Ishikawa (cell line): ENCODE data around the gene CEACAM5.

Source experiments
- CEBPB ChIP-seq: IDR thresholded peaks from 2 replicates; pipeline ENCODE4 v1.6.1; 2012
- CREB1 ChIP-seq: IDR thresholded peaks from 2 replicates; pipeline ENCODE4 v1.6.1; 2012; ENCODE audit warnings: low read depth
- EGR1 ChIP-seq: IDR thresholded peaks from 2 replicates; pipeline ENCODE4 v1.6.1; 2012
- EP300 ChIP-seq: IDR thresholded peaks from 2 replicates; pipeline ENCODE4 v1.6.1; 2012; ENCODE audit warnings: borderline replicate concordance
- FOXM1 ChIP-seq: IDR thresholded peaks from 2 replicates; pipeline ENCODE4 v1.6.1; 2012; ENCODE audit warnings: low read depth, borderline replicate concordance
- NFIC ChIP-seq: IDR thresholded peaks from 2 replicates; pipeline ENCODE4 v1.6.1; 2012
- RAD21 ChIP-seq: IDR thresholded peaks from 2 replicates; pipeline ENCODE4 v1.6.1; 2012; ENCODE audit warnings: low read depth
- REST ChIP-seq: IDR thresholded peaks from 2 replicates; pipeline ENCODE4 v1.6.1; 2012; ENCODE audit warnings: low read depth, mild to moderate bottlenecking
- TAF1 ChIP-seq: IDR thresholded peaks from 2 replicates; pipeline ENCODE4 v1.6.1; 2012; ENCODE audit warnings: low read depth, mild to moderate bottlenecking
- TCF12 ChIP-seq: IDR thresholded peaks from 2 replicates; pipeline ENCODE4 v1.6.1; 2012; ENCODE audit warnings: low read depth
- TEAD4 ChIP-seq: IDR thresholded peaks from 2 replicates; pipeline ENCODE4 v1.6.1; 2012
- YY1 ChIP-seq: IDR thresholded peaks from 2 replicates; pipeline ENCODE4 v1.6.1; 2012; ENCODE audit warnings: low read depth
- ZBTB7A ChIP-seq: IDR thresholded peaks from 2 replicates; pipeline ENCODE4 v1.6.1; 2012; ENCODE audit warnings: low read depth
- TF ChIP-seq, protein P1 (sequence below): IDR thresholded peaks from 2 replicates; pipeline ENCODE4 v1.6.1; 2012
- TF ChIP-seq, protein P2 (sequence below): IDR thresholded peaks from 2 replicates; pipeline ENCODE4 v1.6.1; 2012

CEACAM5 gene

GRCh38 chr19:41758846-41759245 lies 50.4 kb downstream of the CEACAM5 start:
- no peak for TF ChIP-seq NFIC
- no peak for TF ChIP-seq TAF1

DNA sequence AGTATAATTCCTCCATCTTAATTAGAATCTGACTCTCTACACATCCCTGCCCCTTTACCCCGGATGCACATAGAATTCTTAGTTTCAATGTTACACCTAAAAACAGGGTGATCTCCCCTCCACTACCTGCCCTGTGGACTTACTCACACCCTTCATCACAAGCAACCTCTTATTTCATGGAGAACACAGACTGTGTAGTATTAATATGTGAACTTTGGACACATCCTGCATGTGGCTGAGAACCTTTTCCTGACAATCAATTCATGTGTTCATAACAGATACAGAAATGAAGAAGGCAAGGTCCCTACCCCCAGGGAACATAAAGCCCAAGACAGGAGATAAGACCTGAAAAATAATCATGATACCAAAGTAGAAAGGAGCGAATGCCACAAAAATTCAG lies 58.7 kb downstream of the CEACAM5 start:
- TF ChIP-seq EP300 (no peak), ZBTB7A (no peak), TEAD4 (no peak), YY1 (no peak), CEBPB (no peak), FOXM1 (no peak), CREB1 (no peak), EGR1 (no peak), TCF12 (no peak), RAD21 (no peak), TAF1 (no peak), REST (no peak), NFIC (no peak)
- TF ChIP-seq, protein P1, sequence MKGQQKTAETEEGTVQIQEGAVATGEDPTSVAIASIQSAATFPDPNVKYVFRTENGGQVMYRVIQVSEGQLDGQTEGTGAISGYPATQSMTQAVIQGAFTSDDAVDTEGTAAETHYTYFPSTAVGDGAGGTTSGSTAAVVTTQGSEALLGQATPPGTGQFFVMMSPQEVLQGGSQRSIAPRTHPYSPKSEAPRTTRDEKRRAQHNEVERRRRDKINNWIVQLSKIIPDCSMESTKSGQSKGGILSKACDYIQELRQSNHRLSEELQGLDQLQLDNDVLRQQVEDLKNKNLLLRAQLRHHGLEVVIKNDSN = no peak
- TF ChIP-seq, protein P2, sequence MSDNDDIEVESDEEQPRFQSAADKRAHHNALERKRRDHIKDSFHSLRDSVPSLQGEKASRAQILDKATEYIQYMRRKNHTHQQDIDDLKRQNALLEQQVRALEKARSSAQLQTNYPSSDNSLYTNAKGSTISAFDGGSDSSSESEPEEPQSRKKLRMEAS = no peak

GRCh38 chr19:41769608-41770007 lies 61.2 kb downstream of the CEACAM5 start:
- TF ChIP-seq FOXM1 (no peak), CEBPB (no peak), CREB1 (no peak), ZBTB7A (no peak), EGR1 (no peak), REST (no peak)
- TF ChIP-seq, protein P1 = no peak

GRCh38 chr19:41771410-41771809 lies 63.0 kb downstream of the CEACAM5 start:
- TF ChIP-seq CEBPB (no peak), YY1 (no peak), TCF12 (no peak), RAD21 (no peak), CREB1 (no peak), EP300 (no peak), ZBTB7A (no peak), TEAD4 (no peak)

- no peak for TF ChIP-seq EGR1
- TF ChIP-seq CEBPB = no peak
- TF ChIP-seq, protein P1 = no peak
- no peak for TF ChIP-seq CREB1
- TF ChIP-seq TAF1 = no peak
- no peak for TF ChIP-seq YY1
- no peak for TF ChIP-seq TEAD4
- TF ChIP-seq ZBTB7A = no peak
- no peak for TF ChIP-seq EP300
- TF ChIP-seq REST = no peak
- no peak for TF ChIP-seq RAD21
- no peak for TF ChIP-seq TCF12
- no peak for TF ChIP-seq FOXM1
- TF ChIP-seq, protein P2 = no peak
- TF ChIP-seq NFIC = no peak
Observed at GRCh38 chr19:41774515-41774980, 66.1 kb downstream of the CEACAM5 start.
